MM.1S (cell line): ENCODE data around the gene GPC3.

Experiments
- CTCF ChIP-seq: fragments of 300-600 bp; sonication (generic); IDR thresholded peaks from 2 replicates; pipeline ENCODE4 v1.5.1; 2016; ENCODE audit warnings: antibody characterized with exemption, low read length, mixed read lengths
- EZH2 ChIP-seq: fragments of 300-600 bp; sonication (generic); optimal IDR thresholded peaks from 2 replicates; pipeline ENCODE3; 2017; ENCODE audit warnings: low read depth, mild to moderate bottlenecking, antibody characterized with exemption, low read length, mixed read lengths
- EZH2phosphoT487 ChIP-seq: fragments of 300-600 bp; sonication (generic); IDR thresholded peaks from 2 replicates; pipeline ENCODE4 v1.6.1; 2018; ENCODE audit warnings: antibody characterized with exemption, low read length

DNA sequence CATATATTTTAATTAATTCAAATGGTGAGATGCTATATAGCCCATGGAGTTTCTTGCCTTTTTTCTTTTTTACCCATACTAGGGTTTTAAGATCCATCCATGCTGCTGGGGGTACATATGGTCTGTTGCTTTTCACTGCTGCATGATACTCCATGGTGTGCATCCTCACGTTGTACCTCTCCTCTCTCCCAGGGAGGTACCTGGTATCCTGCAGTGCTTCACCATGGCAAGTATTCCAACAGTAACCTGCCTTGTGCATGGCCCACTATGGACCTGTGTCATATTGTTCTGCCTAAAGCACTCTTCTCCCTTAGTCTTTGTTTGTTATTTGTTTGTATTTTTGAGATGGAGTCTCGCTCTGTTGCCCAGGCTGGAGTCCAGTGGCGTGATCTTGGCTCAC is 455.8 kb downstream of the GPC3 start:
- no peak for TF ChIP-seq CTCF
- no peak for TF ChIP-seq EZH2
- no peak for TF ChIP-seq EZH2phosphoT487
